Endodermal cell (in vitro differentiated cells): ENCODE results near the gene INPP5E. TPM values are rescaled to one million over a fixed set of nuclear protein-coding genes. Genes with fewer than 3 reads are reported as not detected.

Experiments used
- DNase-seq: peaks from one replicate; pipeline ENCODE4 v3.0.0-alpha.2; 2017
- H3K27ac ChIP-seq: 2 replicates; pipeline ENCODE4 v1.5.1; 2013; ENCODE audit warnings: mild to moderate bottlenecking, low read depth, low read length, moderate library complexity
- H3K27me3 ChIP-seq: 2 replicates; pipeline ENCODE4 v1.6.1; 2013; ENCODE audit warnings: mild to moderate bottlenecking, low read length, moderate library complexity; ENCODE audit not compliant: insufficient read depth, control insufficient read depth, poor library complexity, severe bottlenecking
- H3K36me3 ChIP-seq: 2 replicates; pipeline ENCODE4 v1.7.0; 2013; ENCODE audit warnings: mild to moderate bottlenecking, low read length, moderate library complexity; ENCODE audit not compliant: control insufficient read depth, insufficient read depth
- H3K4me1 ChIP-seq: one replicate; pipeline ENCODE4 v1.7.0; 2013; ENCODE audit warnings: low read length; ENCODE audit not compliant: control insufficient read depth, insufficient read depth
- H3K4me3 ChIP-seq: 2 replicates; pipeline ENCODE4 v1.5.1; 2013; ENCODE audit warnings: mild to moderate bottlenecking, low read length, moderate library complexity
- H3K9ac ChIP-seq: 2 replicates; pipeline ENCODE4 v1.6.1; 2013; ENCODE audit warnings: mild to moderate bottlenecking, low read length, moderate library complexity; ENCODE audit not compliant: poor library complexity, severe bottlenecking; ENCODE audit errors: extremely low read depth
- H3K9me3 ChIP-seq: 2 replicates; pipeline ENCODE4 v1.6.1; 2013; ENCODE audit warnings: mild to moderate bottlenecking, low read length, moderate library complexity; ENCODE audit not compliant: control insufficient read depth
- H3K27ac Mint-ChIP-seq: 2 replicates; pipeline ENCODE4 v1.8.0; 2020; ENCODE audit warnings: mixed read lengths
- H3K27me3 Mint-ChIP-seq: 2 replicates; pipeline ENCODE4 v1.8.0; 2021; ENCODE audit warnings: mild to moderate bottlenecking, mixed read lengths; ENCODE audit not compliant: insufficient read depth
- H3K36me3 Mint-ChIP-seq: 2 replicates; pipeline ENCODE4 v1.8.0; 2020; ENCODE audit warnings: low read depth, mixed read lengths
- H3K4me1 Mint-ChIP-seq: 2 replicates; pipeline ENCODE4 v1.8.0; 2020; ENCODE audit warnings: mixed read lengths
- H3K4me3 Mint-ChIP-seq: 2 replicates; pipeline ENCODE4 v1.8.0; 2020; ENCODE audit warnings: mild to moderate bottlenecking, moderate library complexity, mixed read lengths
- H3K9me3 Mint-ChIP-seq: 2 replicates; pipeline ENCODE4 v1.8.0; 2020; ENCODE audit warnings: mild to moderate bottlenecking, mixed read lengths
- WGBS, 2 experiments: methylation state at CpG; one replicate each; pipeline versions ENCODE4 v1.1.5 to v1.1.7; 2013; ENCODE audit warnings: missing lambda C conversion rate in 2 of 2, mixed read lengths in 1 of 2; ENCODE audit not compliant: insufficient coverage in 1 of 2, insufficient read length in 1 of 2; 5-methylcytosine and 5-hydroxymethylcytosine counted together
- total RNA-seq, 2 donors: library from RNA; stranded (reverse); fragmentation: NEBNext Ultra II Directional in 1 of 2; extraction: Animal tissue kit (Norgen Biotek cat#: 25700) in 1 of 2; gene quantifications; 2 replicates in 1 of 2; 3 replicates in 1 of 2; pipeline ENCODE4 v1.2.1, GENCODE V29; 2021
- TF ChIP-seq, protein P1 (sequence below): fragments of 200-600 bp; sonication (generic); conservative IDR thresholded peaks from 2 replicates; pipeline ENCODE4 v1.5.0; 2021; ENCODE audit warnings: antibody characterized with exemption, mild to moderate bottlenecking

INPP5E gene
- total RNA-seq, 2 donors from 2014 or later = 30.8 to 34.7 TPM

DNA sequence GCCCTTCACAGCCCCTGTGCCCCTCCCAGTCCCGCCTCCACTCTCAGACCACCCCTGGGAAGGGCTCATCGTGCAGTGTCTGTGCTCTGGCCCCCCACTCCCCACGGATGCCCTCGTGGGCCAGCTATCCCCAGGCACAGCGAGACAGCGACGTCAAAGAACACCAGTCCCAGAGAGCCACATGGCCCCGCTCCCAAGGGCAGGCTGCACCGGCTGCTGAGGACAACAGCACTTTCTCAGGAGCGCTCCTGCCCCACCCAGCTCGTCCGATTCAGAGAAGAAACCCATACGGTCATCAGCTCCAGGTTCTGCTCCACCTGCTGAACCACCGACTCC is 34.9 kb downstream of the INPP5E start:
- H3K9ac ChIP-seq = no peak overlapping the region
- no peaks in the 10 kb centered on the region for H3K4me1 ChIP-seq
- H3K4me3 ChIP-seq = no peak overlapping the region
- Mint-ChIP-seq H3K27me3 (no peaks in the 10 kb centered on the region), H3K4me3 (no peak overlapping the region), H3K9me3 (no peaks in the 10 kb centered on the region), H3K27ac (no peak overlapping the region), H3K4me1 (peaks cover 11% of the 10 kb centered on the region), H3K36me3 (peaks cover 49% of the 10 kb centered on the region)
- peaks cover 47% of the 10 kb centered on the region for H3K36me3 ChIP-seq
- no peak for DNase-seq
- WGBS, 2 experiments = 94 to 96% methylated on average over 10 to 14 of the region's 14 CpGs
- H3K27ac ChIP-seq = no peak overlapping the region
- H3K9me3 ChIP-seq = no peaks in the 10 kb centered on the region
- TF ChIP-seq, protein P1, sequence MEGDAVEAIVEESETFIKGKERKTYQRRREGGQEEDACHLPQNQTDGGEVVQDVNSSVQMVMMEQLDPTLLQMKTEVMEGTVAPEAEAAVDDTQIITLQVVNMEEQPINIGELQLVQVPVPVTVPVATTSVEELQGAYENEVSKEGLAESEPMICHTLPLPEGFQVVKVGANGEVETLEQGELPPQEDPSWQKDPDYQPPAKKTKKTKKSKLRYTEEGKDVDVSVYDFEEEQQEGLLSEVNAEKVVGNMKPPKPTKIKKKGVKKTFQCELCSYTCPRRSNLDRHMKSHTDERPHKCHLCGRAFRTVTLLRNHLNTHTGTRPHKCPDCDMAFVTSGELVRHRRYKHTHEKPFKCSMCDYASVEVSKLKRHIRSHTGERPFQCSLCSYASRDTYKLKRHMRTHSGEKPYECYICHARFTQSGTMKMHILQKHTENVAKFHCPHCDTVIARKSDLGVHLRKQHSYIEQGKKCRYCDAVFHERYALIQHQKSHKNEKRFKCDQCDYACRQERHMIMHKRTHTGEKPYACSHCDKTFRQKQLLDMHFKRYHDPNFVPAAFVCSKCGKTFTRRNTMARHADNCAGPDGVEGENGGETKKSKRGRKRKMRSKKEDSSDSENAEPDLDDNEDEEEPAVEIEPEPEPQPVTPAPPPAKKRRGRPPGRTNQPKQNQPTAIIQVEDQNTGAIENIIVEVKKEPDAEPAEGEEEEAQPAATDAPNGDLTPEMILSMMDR = no peak
- no peaks in the 10 kb centered on the region for H3K27me3 ChIP-seq

DNA sequence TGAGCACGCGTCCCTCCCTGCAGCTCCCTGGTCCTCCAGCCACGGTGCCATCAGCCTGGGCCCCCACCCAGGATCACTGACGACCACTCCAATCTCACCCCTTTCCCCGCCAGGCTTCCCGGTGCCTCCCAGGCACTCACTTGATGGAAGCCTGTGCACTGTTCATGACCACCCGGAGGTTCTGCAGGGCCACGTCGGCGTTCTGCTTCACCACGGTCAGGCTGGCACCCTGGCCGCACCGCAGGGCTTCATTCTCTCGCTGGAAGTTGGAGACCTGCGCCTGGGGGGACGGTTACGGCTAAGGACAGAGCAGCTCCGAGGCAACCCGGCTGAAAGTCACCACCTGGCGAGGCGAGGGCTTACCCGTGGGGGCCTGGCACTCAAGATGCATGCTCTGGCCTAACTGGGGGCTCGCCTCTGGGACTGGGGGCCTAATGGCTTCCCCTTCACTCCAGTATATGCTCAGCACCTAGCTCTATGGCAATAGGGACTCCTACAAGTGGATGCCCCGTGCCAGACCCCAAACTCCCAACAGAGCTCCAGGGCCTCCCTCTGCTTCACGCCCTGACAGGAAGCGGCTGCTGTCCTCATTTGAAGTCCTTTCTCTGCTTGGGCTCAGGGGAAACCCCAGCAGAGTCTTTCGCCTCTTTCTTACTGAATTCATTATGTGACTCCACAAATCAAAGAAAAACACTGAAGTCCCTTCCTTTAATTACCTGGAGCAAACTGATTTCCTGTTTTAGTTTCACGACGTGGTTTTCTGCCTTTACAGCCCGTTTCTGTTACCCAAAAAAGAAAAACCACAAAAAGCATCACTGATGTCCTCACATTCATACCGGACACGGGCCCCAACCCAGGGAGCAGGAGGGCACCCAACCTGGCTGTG is 35.5 kb downstream of the INPP5E start:
- Mint-ChIP-seq H3K4me1 (peaks cover 7% of the 10 kb centered on the region), H3K36me3 (peaks cover 51% of the 10 kb centered on the region), H3K27ac (no peak overlapping the region), H3K27me3 (no peaks in the 10 kb centered on the region), H3K9me3 (no peaks in the 10 kb centered on the region), H3K4me3 (no peak overlapping the region)
- peaks cover 47% of the 10 kb centered on the region for H3K36me3 ChIP-seq
- no peaks in the 10 kb centered on the region for H3K4me1 ChIP-seq
- H3K27me3 ChIP-seq = no peaks in the 10 kb centered on the region
- no peak overlapping the region for H3K9ac ChIP-seq
- H3K4me3 ChIP-seq = no peak overlapping the region
- TF ChIP-seq, protein P1 = no peak
- H3K9me3 ChIP-seq = no peaks in the 10 kb centered on the region
- no peak for DNase-seq
- H3K27ac ChIP-seq = no peak overlapping the region
- 95% methylated on average over 25 to 32 of the region's 32 CpGs for WGBS, 2 experiments

DNA sequence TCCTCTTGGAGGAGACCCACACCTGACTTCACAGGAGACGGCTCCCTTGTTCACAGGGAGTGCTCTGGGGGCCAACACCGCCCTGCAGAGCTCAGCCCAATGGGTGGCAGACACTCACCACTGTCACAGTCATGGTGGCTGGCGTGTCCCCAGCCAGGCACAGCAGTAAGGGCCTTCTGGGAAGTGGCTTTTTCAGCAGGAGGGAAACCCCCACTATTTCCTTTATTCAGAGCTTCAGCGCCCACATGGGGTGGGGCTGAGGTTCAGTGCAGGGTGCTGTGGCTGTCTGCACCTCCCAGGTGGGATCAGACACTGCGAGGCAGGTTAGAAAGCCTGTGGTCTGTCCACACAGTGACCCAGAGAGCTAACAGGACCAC is 36.1 kb downstream of the INPP5E start:
- H3K9me3 Mint-ChIP-seq = no peaks in the 10 kb centered on the region
- H3K27me3 ChIP-seq = no peaks in the 10 kb centered on the region
- peaks cover 47% of the 10 kb centered on the region for H3K36me3 ChIP-seq
- H3K36me3 Mint-ChIP-seq = peaks cover 48% of the 10 kb centered on the region
- H3K9me3 ChIP-seq = no peaks in the 10 kb centered on the region
- DNase-seq = no peak
- no peak overlapping the region for H3K9ac ChIP-seq
- H3K4me3 Mint-ChIP-seq = no peak overlapping the region
- peaks cover 7% of the 10 kb centered on the region for H3K4me1 Mint-ChIP-seq
- peaks cover 3% of the 10 kb centered on the region for H3K4me1 ChIP-seq
- H3K4me3 ChIP-seq = no peak overlapping the region
- no peaks in the 10 kb centered on the region for H3K27me3 Mint-ChIP-seq
- H3K27ac ChIP-seq = no peak overlapping the region
- 92 to 96% methylated on average over 4 to 5 of the region's 5 CpGs for WGBS, 2 experiments
- no peak overlapping the region for H3K27ac Mint-ChIP-seq
- TF ChIP-seq, protein P1 = no peak
